OCI-LY7 (cell line): ENCODE data around the gene ZNF132. TPM values are rescaled to one million over a fixed set of nuclear protein-coding genes. Genes with fewer than 3 reads are reported as not detected.

ENCODE experiments used
- BruUV-seq: library from RNA; stranded (reverse); fragments of 400-500 nt; replicated peaks from 2 replicates; lab custom pipeline; 2021; lab: Mats Ljungman, UMichigan
- CTCF ChIA-PET: fragments of 300-600 bp; sonication (Branson Sonifier 250); formaldehyde crosslinking; loops from one replicate; lab custom pipeline; 2022; ENCODE audit warnings: antibody characterized with exemption; ENCODE audit not compliant: unreplicated experiment; lab: Charles Lee
- POLR2A ChIA-PET: fragments of 300-600 bp; sonication (Branson Sonifier 250); formaldehyde crosslinking; loops from one replicate; lab custom pipeline; 2022; ENCODE audit warnings: antibody characterized with exemption; lab: Charles Lee
- DNase-seq: peaks from one replicate; pipeline ENCODE4 v3.0.0-alpha.2; 2015; ENCODE audit warnings: low spot score
- H2AFZ ChIP-seq: fragments of 200-600 bp; sonication (generic), shearing (Covaris generic); 2 replicates; pipeline ENCODE4 v1.6.1; 2014; ENCODE audit warnings: mild to moderate bottlenecking, antibody characterized with exemption, low read length, moderate library complexity
- H3K27ac ChIP-seq: fragments of 200-600 bp; sonication (generic); 2 replicates; pipeline ENCODE4 v1.5.1; 2014; ENCODE audit warnings: mixed run types, low read depth, mild to moderate bottlenecking, moderate library complexity, low read length, inconsistent platforms; ENCODE audit not compliant: poor library complexity, severe bottlenecking
- H3K36me3 ChIP-seq: fragments of 200-600 bp; sonication (generic); 2 replicates; pipeline ENCODE4 v1.6.1; 2014; ENCODE audit warnings: mild to moderate bottlenecking, antibody characterized with exemption, low read length, moderate library complexity, mixed read lengths; ENCODE audit not compliant: insufficient read depth
- H3K4me1 ChIP-seq: fragments of 200-600 bp; sonication (generic); 2 replicates; pipeline ENCODE4 v1.5.1; 2014; ENCODE audit warnings: mild to moderate bottlenecking, low read length; ENCODE audit not compliant: insufficient read depth, poor library complexity, severe bottlenecking
- H3K4me2 ChIP-seq: fragments of 200-600 bp; sonication (generic); 2 replicates; pipeline ENCODE4 v1.6.1; 2014; ENCODE audit warnings: mild to moderate bottlenecking, low read length
- H3K4me3 ChIP-seq: fragments of 200-600 bp; sonication (generic); 2 replicates; pipeline ENCODE4 v1.5.1; 2014; ENCODE audit warnings: mild to moderate bottlenecking, low read depth, low read length; ENCODE audit not compliant: poor library complexity, severe bottlenecking
- H3K79me2 ChIP-seq: fragments of 200-600 bp; sonication (generic); 2 replicates; pipeline ENCODE4 v1.6.1; 2016; ENCODE audit warnings: low read depth, mild to moderate bottlenecking, low read length, moderate library complexity, mixed read lengths; ENCODE audit not compliant: insufficient read depth
- H3K9me2 ChIP-seq: fragments of 200-600 bp; sonication (generic); 2 replicates; pipeline ENCODE4 v1.6.1; 2016; ENCODE audit warnings: mild to moderate bottlenecking, low read length, mixed read lengths; ENCODE audit not compliant: insufficient read depth
- H3K9me3 ChIP-seq: fragments of 200-600 bp; sonication (generic); 2 replicates; pipeline ENCODE4 v1.6.1; 2014; ENCODE audit warnings: mild to moderate bottlenecking, mixed run types, low read length, mixed read lengths
- H4K20me1 ChIP-seq: fragments of 200-600 bp; sonication (generic); 2 replicates; pipeline ENCODE4 v1.6.1; 2014; ENCODE audit warnings: mild to moderate bottlenecking, antibody characterized with exemption, low read length, moderate library complexity, mixed read lengths; ENCODE audit not compliant: insufficient read depth
- EZH2phosphoT487 ChIP-seq: fragments of 200-600 bp; sonication (generic); IDR thresholded peaks from 2 replicates; pipeline ENCODE4 v1.6.1; 2018; ENCODE audit warnings: low read depth, borderline replicate concordance, mild to moderate bottlenecking, mixed run types, antibody characterized with exemption, low read length, moderate library complexity, mixed read lengths
- intact Hi-C: fragments of 100-400 bp; cut with micrococcal nuclease; formaldehyde crosslinking; loops from one replicate; pipeline ENCODE4 v1.10.0; 2022; ENCODE audit not compliant: unreplicated experiment
- total RNA-seq, 2 experiments: library from RNA; depleted of rRNA in 1 of 2; stranded (reverse); fragments of >200 nt in 1 of 2; shearing (Covaris generic) in 1 of 2; gene quantifications; 2 replicates each; pipeline ENCODE4 v1.2.3, GENCODE V29; 2014 to 2022
- TF ChIP-seq, protein P1 (sequence below): fragments of 200-600 bp; sonication (generic); conservative IDR thresholded peaks from 2 replicates; pipeline ENCODE4 v1.5.1; 2014; ENCODE audit warnings: mild to moderate bottlenecking, antibody characterized with exemption, low read length, moderate library complexity, mixed read lengths

ZNF132 gene
- total RNA-seq, 2 experiments from 2014 or later = not detected

DNA sequence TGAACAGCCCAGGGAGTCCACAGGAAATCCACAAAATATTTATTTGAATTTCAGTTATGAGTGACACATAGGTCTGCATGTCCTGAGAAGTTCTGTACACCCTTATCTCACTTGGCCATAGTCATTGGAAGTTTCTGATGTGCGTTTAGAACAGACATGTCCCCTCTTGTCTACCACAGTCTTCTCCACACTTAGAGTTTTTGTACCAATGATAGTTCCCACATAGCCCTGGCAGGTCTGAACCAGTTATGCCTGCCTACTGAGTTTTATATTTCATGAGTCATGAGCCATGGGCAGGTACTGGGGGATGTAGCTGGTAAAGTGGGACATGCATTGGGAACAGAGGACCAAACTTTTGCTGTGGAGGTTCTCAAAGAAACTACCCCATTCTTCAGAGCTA, 11.3 kb downstream of the ZNF132 start:
- DNase-seq = no peak
- no peak overlapping the region for H2AFZ ChIP-seq
- intact Hi-C loops = no loop called here
- no peaks in the 10 kb centered on the region; the same call in 1 of the 2 replicates for H3K36me3 ChIP-seq
- TF ChIP-seq, protein P1, sequence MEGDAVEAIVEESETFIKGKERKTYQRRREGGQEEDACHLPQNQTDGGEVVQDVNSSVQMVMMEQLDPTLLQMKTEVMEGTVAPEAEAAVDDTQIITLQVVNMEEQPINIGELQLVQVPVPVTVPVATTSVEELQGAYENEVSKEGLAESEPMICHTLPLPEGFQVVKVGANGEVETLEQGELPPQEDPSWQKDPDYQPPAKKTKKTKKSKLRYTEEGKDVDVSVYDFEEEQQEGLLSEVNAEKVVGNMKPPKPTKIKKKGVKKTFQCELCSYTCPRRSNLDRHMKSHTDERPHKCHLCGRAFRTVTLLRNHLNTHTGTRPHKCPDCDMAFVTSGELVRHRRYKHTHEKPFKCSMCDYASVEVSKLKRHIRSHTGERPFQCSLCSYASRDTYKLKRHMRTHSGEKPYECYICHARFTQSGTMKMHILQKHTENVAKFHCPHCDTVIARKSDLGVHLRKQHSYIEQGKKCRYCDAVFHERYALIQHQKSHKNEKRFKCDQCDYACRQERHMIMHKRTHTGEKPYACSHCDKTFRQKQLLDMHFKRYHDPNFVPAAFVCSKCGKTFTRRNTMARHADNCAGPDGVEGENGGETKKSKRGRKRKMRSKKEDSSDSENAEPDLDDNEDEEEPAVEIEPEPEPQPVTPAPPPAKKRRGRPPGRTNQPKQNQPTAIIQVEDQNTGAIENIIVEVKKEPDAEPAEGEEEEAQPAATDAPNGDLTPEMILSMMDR = no peak
- TF ChIP-seq EZH2phosphoT487 = no peak
- H3K27ac ChIP-seq = no peak overlapping the region
- H3K9me2 ChIP-seq = no peaks in the 10 kb centered on the region
- H3K4me1 ChIP-seq = peaks cover 5% of the 10 kb centered on the region
- H4K20me1 ChIP-seq = no peaks in the 10 kb centered on the region
- ChIA-PET POLR2A (no interaction called here), CTCF (no interaction called here)
- H3K4me3 ChIP-seq = no peak overlapping the region
- H3K9me3 ChIP-seq = no peaks in the 10 kb centered on the region
- no peak overlapping the region for H3K4me2 ChIP-seq
- H3K79me2 ChIP-seq = no peaks in the 10 kb centered on the region
- BruUV-seq = no TSS peak

DNA sequence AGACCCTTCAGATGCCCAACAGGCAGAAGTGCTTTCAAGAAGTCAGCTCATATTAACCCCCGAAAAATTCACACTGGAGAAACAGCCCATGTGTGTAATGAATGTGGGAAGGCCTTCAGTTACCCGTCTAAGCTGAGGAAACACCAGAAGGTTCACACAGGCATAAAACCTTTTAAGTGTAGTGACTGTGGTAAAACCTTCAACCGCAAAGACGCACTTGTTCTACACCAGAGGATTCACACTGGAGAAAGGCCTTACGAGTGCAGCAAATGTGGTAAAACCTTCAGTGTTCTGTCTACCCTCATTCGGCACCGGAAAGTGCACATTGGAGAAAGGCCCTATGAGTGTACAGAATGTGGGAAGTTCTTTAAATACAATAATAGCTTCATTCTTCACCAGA, 22.9 kb downstream of the ZNF132 start:
- ChIA-PET POLR2A (no interaction called here), CTCF (no interaction called here)
- Histone ChIP-seq H3K36me3 (peaks cover 46% of the 10 kb centered on the region), H2AFZ (no peak overlapping the region), H3K27ac (no peak overlapping the region), H3K4me3 (no peak overlapping the region), H3K9me2 (no peaks in the 10 kb centered on the region), H3K9me3 (no peaks in the 10 kb centered on the region), H3K79me2 (no peaks in the 10 kb centered on the region), H4K20me1 (no peaks in the 10 kb centered on the region), H3K4me1 (no peaks in the 10 kb centered on the region), H3K4me2 (no peak overlapping the region)
- DNase-seq = no peak
- BruUV-seq = no TSS peak
- intact Hi-C loops = no loop called here
- TF ChIP-seq, protein P1 = no peak
- no peak for TF ChIP-seq EZH2phosphoT487

DNA sequence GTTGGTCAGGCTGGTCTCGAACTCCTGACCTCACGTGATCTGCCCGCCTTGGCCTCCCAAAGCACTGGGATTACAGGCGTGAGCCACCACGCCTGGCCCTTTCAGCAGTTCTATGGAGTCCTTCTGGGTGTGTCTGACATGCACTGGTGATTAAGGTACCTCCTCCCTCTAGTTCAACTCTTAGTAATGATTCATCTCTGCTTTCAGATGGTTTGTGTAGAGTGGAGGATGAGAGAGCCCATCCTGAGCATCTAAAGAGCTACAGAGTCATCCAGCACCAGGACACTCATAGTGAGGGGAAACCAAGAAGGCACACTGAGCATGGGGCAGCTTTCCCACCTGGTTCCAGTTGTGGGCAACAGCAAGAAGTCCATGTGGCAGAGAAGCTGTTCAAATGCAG, 23.3 kb downstream of the ZNF132 start:
- DNase-seq = no peak
- ChIA-PET POLR2A (no interaction called here), CTCF (no interaction called here)

More for the DNA sequence above, 23.3 kb downstream of the ZNF132 start:
- no peak for TF ChIP-seq EZH2phosphoT487
- TF ChIP-seq, protein P1 = no peak
- intact Hi-C loops = no loop called here
- Histone ChIP-seq H4K20me1 (no peaks in the 10 kb centered on the region), H3K9me3 (no peaks in the 10 kb centered on the region), H2AFZ (no peak overlapping the region), H3K79me2 (no peaks in the 10 kb centered on the region), H3K36me3 (peaks cover 46% of the 10 kb centered on the region), H3K4me3 (no peak overlapping the region), H3K4me2 (no peak overlapping the region), H3K4me1 (no peaks in the 10 kb centered on the region), H3K9me2 (no peaks in the 10 kb centered on the region), H3K27ac (no peak overlapping the region)
- no TSS peak for BruUV-seq
